PFSK-1 (cell line): ENCODE results near the gene PARP3.

Experiments
- REST ChIP-seq, 2 experiments: IDR thresholded peaks; 2 replicates each; pipeline versions ENCODE4 v1.6.1 to v1.8.0; 2011 to 2012; ENCODE audit warnings: low read depth in 2 of 2, low read length in 2 of 2, control low read depth in 1 of 2, inconsistent platforms in 1 of 2, mild to moderate bottlenecking in 1 of 2, moderate library complexity in 1 of 2; ENCODE audit not compliant: insufficient read depth in 1 of 2
- SIN3A ChIP-seq: IDR thresholded peaks from 2 replicates; pipeline ENCODE4 v1.6.1; 2012; ENCODE audit warnings: mild to moderate bottlenecking, low read length, moderate library complexity, borderline replicate concordance; ENCODE audit not compliant: insufficient read depth

- TF ChIP-seq REST (IDR thresholded peaks at IDR 0.05; ENCODE audit: insufficient read depth in 1 of 2, low read depth in 2 of 2, low read length in 2 of 2): no peak
- no peak for TF ChIP-seq SIN3A
These were observed 3.1 kb downstream of the PARP3 start for GRCh38 chr3:51945031-51945840.
